ENCODE results near the gene TMEM169. TPM values are rescaled to one million over a fixed set of nuclear protein-coding genes. Genes with fewer than 3 reads are reported as not detected.

TMEM169 gene
- total and polyA plus RNA-seq, 2 of the 13 experiments (the other 11 are each of a cell fraction or from before 2014, with no cell fraction given) = 1.5 to 4.5 TPM

DNA sequence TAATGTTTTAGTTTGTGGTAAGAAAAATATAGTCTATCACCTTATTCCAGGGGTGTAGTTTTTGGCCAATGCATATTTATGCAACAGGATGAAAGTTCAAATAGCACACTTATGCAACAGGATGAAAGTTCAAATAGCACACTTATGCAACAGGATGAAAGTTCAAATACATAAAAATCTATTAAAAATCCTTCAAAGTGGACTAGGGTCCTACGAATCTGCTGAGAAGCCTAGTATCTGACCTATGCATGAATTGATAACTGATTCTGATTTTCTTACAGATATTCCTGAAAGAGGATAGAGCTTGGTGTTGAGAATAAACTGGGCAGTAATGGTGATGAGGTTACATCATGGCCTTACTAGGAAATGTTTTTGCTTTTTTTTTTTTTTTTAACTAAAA lies 2.9 kb upstream of the TMEM169 start (continued):
- peak; percentile 65; the same call in 1 of the 2 replicates for TF ChIP-seq SNAPC2 (CRISPR knock-in tag; IDR thresholded peaks at IDR 0.05)
- TF ChIP-seq ZNF12 (CRISPR knock-in tag; IDR thresholded peaks at IDR 0.05) = peak; percentile 86
- peak; percentile 94 for TF ChIP-seq DMAP1 (CRISPR knock-in tag; IDR thresholded peaks at IDR 0.05)
- TF ChIP-seq TRIM24 (CRISPR knock-in tag; IDR thresholded peaks at IDR 0.05) = peak; percentile 100
- TF ChIP-seq SRSF4 (IDR thresholded peaks at IDR 0.05; ENCODE audit: low read depth, low read length, poor library complexity, severe bottlenecking) = no peak
- TF ChIP-seq, protein P1, sequence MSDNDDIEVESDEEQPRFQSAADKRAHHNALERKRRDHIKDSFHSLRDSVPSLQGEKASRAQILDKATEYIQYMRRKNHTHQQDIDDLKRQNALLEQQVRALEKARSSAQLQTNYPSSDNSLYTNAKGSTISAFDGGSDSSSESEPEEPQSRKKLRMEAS (IDR thresholded peaks at IDR 0.05) = 0 out of 2 replicates have a peak, but pooled peaks have one; percentile 43
- TF ChIP-seq KLF6 (CRISPR knock-in tag; IDR thresholded peaks at IDR 0.05) = peak; percentile 83
- TF ChIP-seq ARID2 (CRISPR knock-in tag; IDR thresholded peaks at IDR 0.05; ENCODE audit: borderline replicate concordance) = peak; percentile 76; the same call in 1 of the 2 replicates
- peak; percentile 97 for TF ChIP-seq IRF2 (CRISPR knock-in tag; IDR thresholded peaks at IDR 0.05)
- TF ChIP-seq, protein P2, sequence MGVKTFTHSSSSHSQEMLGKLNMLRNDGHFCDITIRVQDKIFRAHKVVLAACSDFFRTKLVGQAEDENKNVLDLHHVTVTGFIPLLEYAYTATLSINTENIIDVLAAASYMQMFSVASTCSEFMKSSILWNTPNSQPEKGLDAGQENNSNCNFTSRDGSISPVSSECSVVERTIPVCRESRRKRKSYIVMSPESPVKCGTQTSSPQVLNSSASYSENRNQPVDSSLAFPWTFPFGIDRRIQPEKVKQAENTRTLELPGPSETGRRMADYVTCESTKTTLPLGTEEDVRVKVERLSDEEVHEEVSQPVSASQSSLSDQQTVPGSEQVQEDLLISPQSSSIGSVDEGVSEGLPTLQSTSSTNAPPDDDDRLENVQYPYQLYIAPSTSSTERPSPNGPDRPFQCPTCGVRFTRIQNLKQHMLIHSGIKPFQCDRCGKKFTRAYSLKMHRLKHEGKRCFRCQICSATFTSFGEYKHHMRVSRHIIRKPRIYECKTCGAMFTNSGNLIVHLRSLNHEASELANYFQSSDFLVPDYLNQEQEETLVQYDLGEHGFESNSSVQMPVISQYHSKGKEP (CRISPR knock-in tag; IDR thresholded peaks at IDR 0.05) = 0 out of 2 replicates have a peak, but pooled peaks have one; percentile 38
- TF ChIP-seq ISL2 (CRISPR knock-in tag; IDR thresholded peaks at IDR 0.05) = peak; percentile 89
- no peak for TF ChIP-seq ZNF101 (CRISPR knock-in tag; IDR thresholded peaks at IDR 0.05; ENCODE audit: borderline replicate concordance, low read depth)
- TF ChIP-seq, protein P3, sequence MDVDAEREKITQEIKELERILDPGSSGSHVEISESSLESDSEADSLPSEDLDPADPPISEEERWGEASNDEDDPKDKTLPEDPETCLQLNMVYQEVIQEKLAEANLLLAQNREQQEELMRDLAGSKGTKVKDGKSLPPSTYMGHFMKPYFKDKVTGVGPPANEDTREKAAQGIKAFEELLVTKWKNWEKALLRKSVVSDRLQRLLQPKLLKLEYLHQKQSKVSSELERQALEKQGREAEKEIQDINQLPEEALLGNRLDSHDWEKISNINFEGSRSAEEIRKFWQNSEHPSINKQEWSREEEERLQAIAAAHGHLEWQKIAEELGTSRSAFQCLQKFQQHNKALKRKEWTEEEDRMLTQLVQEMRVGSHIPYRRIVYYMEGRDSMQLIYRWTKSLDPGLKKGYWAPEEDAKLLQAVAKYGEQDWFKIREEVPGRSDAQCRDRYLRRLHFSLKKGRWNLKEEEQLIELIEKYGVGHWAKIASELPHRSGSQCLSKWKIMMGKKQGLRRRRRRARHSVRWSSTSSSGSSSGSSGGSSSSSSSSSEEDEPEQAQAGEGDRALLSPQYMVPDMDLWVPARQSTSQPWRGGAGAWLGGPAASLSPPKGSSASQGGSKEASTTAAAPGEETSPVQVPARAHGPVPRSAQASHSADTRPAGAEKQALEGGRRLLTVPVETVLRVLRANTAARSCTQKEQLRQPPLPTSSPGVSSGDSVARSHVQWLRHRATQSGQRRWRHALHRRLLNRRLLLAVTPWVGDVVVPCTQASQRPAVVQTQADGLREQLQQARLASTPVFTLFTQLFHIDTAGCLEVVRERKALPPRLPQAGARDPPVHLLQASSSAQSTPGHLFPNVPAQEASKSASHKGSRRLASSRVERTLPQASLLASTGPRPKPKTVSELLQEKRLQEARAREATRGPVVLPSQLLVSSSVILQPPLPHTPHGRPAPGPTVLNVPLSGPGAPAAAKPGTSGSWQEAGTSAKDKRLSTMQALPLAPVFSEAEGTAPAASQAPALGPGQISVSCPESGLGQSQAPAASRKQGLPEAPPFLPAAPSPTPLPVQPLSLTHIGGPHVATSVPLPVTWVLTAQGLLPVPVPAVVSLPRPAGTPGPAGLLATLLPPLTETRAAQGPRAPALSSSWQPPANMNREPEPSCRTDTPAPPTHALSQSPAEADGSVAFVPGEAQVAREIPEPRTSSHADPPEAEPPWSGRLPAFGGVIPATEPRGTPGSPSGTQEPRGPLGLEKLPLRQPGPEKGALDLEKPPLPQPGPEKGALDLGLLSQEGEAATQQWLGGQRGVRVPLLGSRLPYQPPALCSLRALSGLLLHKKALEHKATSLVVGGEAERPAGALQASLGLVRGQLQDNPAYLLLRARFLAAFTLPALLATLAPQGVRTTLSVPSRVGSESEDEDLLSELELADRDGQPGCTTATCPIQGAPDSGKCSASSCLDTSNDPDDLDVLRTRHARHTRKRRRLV (CRISPR knock-in tag; IDR thresholded peaks at IDR 0.05) = peak; percentile 84
- TF ChIP-seq ATF7-NPFF (CRISPR knock-in tag; IDR thresholded peaks at IDR 0.05; ENCODE audit: low read depth) = peak; percentile 62; the same call in 1 of the 2 replicates
- TF ChIP-seq, protein P4, sequence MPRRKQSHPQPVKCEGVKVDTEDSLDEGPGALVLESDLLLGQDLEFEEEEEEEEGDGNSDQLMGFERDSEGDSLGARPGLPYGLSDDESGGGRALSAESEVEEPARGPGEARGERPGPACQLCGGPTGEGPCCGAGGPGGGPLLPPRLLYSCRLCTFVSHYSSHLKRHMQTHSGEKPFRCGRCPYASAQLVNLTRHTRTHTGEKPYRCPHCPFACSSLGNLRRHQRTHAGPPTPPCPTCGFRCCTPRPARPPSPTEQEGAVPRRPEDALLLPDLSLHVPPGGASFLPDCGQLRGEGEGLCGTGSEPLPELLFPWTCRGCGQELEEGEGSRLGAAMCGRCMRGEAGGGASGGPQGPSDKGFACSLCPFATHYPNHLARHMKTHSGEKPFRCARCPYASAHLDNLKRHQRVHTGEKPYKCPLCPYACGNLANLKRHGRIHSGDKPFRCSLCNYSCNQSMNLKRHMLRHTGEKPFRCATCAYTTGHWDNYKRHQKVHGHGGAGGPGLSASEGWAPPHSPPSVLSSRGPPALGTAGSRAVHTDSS (CRISPR knock-in tag; conservative IDR thresholded peaks at IDR 0.05) = no peak
- TF ChIP-seq TARDBP (CRISPR knock-in tag; IDR thresholded peaks at IDR 0.05) = peak; percentile 94
- no peak for TF ChIP-seq ISX (CRISPR knock-in tag; conservative IDR thresholded peaks at IDR 0.05)
- TF ChIP-seq, protein P5, sequence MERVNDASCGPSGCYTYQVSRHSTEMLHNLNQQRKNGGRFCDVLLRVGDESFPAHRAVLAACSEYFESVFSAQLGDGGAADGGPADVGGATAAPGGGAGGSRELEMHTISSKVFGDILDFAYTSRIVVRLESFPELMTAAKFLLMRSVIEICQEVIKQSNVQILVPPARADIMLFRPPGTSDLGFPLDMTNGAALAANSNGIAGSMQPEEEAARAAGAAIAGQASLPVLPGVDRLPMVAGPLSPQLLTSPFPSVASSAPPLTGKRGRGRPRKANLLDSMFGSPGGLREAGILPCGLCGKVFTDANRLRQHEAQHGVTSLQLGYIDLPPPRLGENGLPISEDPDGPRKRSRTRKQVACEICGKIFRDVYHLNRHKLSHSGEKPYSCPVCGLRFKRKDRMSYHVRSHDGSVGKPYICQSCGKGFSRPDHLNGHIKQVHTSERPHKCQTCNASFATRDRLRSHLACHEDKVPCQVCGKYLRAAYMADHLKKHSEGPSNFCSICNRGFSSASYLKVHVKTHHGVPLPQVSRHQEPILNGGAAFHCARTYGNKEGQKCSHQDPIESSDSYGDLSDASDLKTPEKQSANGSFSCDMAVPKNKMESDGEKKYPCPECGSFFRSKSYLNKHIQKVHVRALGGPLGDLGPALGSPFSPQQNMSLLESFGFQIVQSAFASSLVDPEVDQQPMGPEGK (CRISPR knock-in tag; IDR thresholded peaks at IDR 0.05) = peak; percentile 49; the same call in 1 of the 2 replicates
- TF ChIP-seq TSC22D2 (CRISPR knock-in tag; IDR thresholded peaks at IDR 0.05; ENCODE audit: borderline replicate concordance) = peak; percentile 85; the same call in 1 of the 2 replicates
- TF ChIP-seq RBFOX2 (IDR thresholded peaks at IDR 0.05; ENCODE audit: low read depth, low read length) = 0 out of 2 replicates have a peak, but pooled peaks have one; percentile 38
- TF ChIP-seq TBX3 (IDR thresholded peaks at IDR 0.05; ENCODE audit: borderline replicate concordance) = peak; percentile 69; the same call in 1 of the 2 replicates
